CD4-positive, alpha-beta memory T cell (primary cell): ENCODE measurements around the gene ATP6V0B. TPM values are rescaled to one million over a fixed set of nuclear protein-coding genes. Genes with fewer than 3 reads are reported as not detected.

Experiments
- CTCF ChIA-PET: fragments of 350-600 bp; sonication (Branson Sonifier 250); formaldehyde crosslinking; loops from one replicate; lab custom pipeline; 2021; ENCODE audit warnings: inconsistent platforms; ENCODE audit not compliant: partially characterized antibody; lab: Charles Lee
- POLR2A ChIA-PET: fragments of 350-600 bp; sonication (Branson Sonifier 250); formaldehyde crosslinking; loops from one replicate; lab custom pipeline; 2021; ENCODE audit not compliant: partially characterized antibody; lab: Charles Lee
- DNase-seq, 5 donors: peaks; one replicate each; pipeline versions ENCODE4 v3.0.0 to v3.0.0-alpha.2; 2020 to 2022; ENCODE audit warnings: mixed read lengths in 1 of 5
- H3K27ac ChIP-seq: one replicate; pipeline ENCODE4 v1.7.0; 2013; ENCODE audit warnings: low read depth, low read length
- H3K27me3 ChIP-seq: 2 replicates; pipeline ENCODE4 v1.7.0; 2013; ENCODE audit warnings: mild to moderate bottlenecking, low read length, moderate library complexity; ENCODE audit not compliant: insufficient read depth
- H3K36me3 ChIP-seq: 2 replicates; pipeline ENCODE4 v1.7.0; 2013; ENCODE audit warnings: mild to moderate bottlenecking, low read length, moderate library complexity; ENCODE audit not compliant: insufficient read depth
- H3K4me1 ChIP-seq: 2 replicates; pipeline ENCODE4 v1.7.0; 2013; ENCODE audit warnings: mild to moderate bottlenecking, low read length, moderate library complexity; ENCODE audit not compliant: insufficient read depth
- H3K4me3 ChIP-seq, 2 donors: one replicate each; pipeline ENCODE4 v1.7.0; 2013; ENCODE audit warnings: low read length in 2 of 2, mild to moderate bottlenecking in 1 of 2
- H3K9me3 ChIP-seq, 2 donors: one replicate each; pipeline ENCODE4 v1.7.0; 2013; ENCODE audit warnings: low read length in 2 of 2, control low read depth in 1 of 2; ENCODE audit not compliant: control insufficient read depth in 1 of 2
- H3K27ac Mint-ChIP-seq, 7 donors: one replicate each; pipeline ENCODE4 v1.8.0; 2020 to 2021; ENCODE audit warnings: mixed read lengths in 7 of 7, mild to moderate bottlenecking in 6 of 7, inconsistent platforms in 3 of 7, moderate library complexity in 3 of 7
- H3K27me3 Mint-ChIP-seq, 2 donors: one replicate each; pipeline ENCODE4 v1.8.0; 2020 to 2021; ENCODE audit warnings: mixed read lengths in 2 of 2
- H3K36me3 Mint-ChIP-seq, 2 donors: one replicate each; pipeline ENCODE4 v1.8.0; 2020 to 2021; ENCODE audit warnings: mixed read lengths in 2 of 2, inconsistent platforms in 1 of 2, mild to moderate bottlenecking in 1 of 2
- H3K4me1 Mint-ChIP-seq, 4 donors: one replicate each; pipeline ENCODE4 v1.8.0; 2020 to 2021; ENCODE audit warnings: mixed read lengths in 4 of 4, mild to moderate bottlenecking in 1 of 4
- H3K4me3 Mint-ChIP-seq, 8 donors: one replicate each; pipeline ENCODE4 v1.8.0; 2020 to 2021; ENCODE audit warnings: mixed read lengths in 8 of 8, mild to moderate bottlenecking in 7 of 8, moderate library complexity in 6 of 8, inconsistent platforms in 3 of 8
- H3K9me3 Mint-ChIP-seq, 8 donors: one replicate each; pipeline ENCODE4 v1.8.0; 2020 to 2021; ENCODE audit warnings: mixed read lengths in 8 of 8, mild to moderate bottlenecking in 5 of 8, inconsistent platforms in 3 of 8, moderate library complexity in 1 of 8
- intact Hi-C: fragments of 100-400 bp; cut with micrococcal nuclease; formaldehyde crosslinking; loops from one replicate; pipeline ENCODE4 v1.15.1; 2023
- polyA plus RNA-seq, 2 donors: library from polyadenylated mRNA; unstranded; fragments of 300-500 nt; fragmentation: Illumina TruSeq; gene quantifications; one replicate each; pipeline ENCODE4 v1.2.3, GENCODE V29; 2021
- total RNA-seq, 2 experiments: library from RNA; stranded (reverse); gene quantifications; one replicate each; pipeline ENCODE4 v1.2.3, GENCODE V29; 2021

Gene ATP6V0B
- total and polyA plus RNA-seq, 4 experiments from 2014 or later = 59.8 to 310 (median 130) TPM

DNA sequence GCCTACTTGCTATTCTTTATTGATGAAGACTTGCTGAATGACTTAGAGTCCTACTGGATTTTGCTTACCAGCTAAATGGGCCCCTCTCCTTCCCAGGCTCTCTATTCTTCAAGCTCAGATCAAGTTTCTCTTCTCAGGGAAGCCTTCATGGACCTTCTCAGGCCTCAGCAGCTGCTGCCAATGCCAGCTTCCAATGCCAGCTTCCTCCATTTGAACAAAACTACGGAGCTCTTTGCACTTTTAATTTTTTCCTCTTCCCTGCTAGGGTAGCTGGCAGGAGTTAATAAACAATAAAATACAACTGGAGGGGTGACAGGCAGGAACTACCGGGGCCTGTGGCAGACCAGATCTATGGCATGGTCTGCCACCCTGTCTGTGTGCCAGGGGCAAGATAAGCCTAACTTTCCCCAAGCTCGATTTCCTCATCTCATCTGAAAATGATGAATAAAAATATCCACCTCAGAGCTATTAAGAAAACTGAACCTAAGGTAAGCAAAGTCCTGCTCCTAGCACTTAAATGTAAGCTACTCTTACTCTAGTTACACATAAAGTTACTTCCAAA, 29.0 kb upstream of the ATP6V0B start:
- Mint-ChIP-seq H3K27ac (peak overlapping the region; percentile 88 to 97 (median 95)), H3K4me1 (peaks cover 26 to 64% (median 40%) of the 10 kb centered on the region in 4 donors), H3K4me3 (peak overlapping the region; percentile 91 to 95 (median 93)), H3K27me3 (no peaks in the 10 kb centered on the region), H3K9me3 (no peaks in the 10 kb centered on the region), H3K36me3 (peaks cover 9 to 10% of the 10 kb centered on the region in 2 donors)
- intact Hi-C loops = loop anchor here (1.0 to 5.0 kb wide), 9 partner anchors 24 to 418 kb away; partner anchors contain the start of genes ATP6V0B, CCDC24, DMAP1 and KDM4A
- CTCF ChIA-PET = interaction anchor here (0.7 to 7.5 kb wide), 12 partner anchors 12 to 183 kb away, joined by 3 to 83 read pairs (median 4); partner anchors contain the start of genes ARTN, ATP6V0B and CCDC24
- Histone ChIP-seq H3K4me1 (peaks cover 29% of the 10 kb centered on the region), H3K9me3 (no peaks in the 10 kb centered on the region), H3K27ac (peak overlapping the region; percentile 93), H3K4me3 (peak overlapping the region; percentile 87 to 93), H3K36me3 (no peaks in the 10 kb centered on the region), H3K27me3 (no peaks in the 10 kb centered on the region)
- POLR2A ChIA-PET = interaction anchor here (0.9 to 4.1 kb wide), 6 partner anchors 11 to 239 kb away, joined by 3 to 44 read pairs (median 6); partner anchors contain the start of genes ATP6V0B, CCDC24, DPH2 and ST3GAL3
- DNase-seq = no peak

DNA sequence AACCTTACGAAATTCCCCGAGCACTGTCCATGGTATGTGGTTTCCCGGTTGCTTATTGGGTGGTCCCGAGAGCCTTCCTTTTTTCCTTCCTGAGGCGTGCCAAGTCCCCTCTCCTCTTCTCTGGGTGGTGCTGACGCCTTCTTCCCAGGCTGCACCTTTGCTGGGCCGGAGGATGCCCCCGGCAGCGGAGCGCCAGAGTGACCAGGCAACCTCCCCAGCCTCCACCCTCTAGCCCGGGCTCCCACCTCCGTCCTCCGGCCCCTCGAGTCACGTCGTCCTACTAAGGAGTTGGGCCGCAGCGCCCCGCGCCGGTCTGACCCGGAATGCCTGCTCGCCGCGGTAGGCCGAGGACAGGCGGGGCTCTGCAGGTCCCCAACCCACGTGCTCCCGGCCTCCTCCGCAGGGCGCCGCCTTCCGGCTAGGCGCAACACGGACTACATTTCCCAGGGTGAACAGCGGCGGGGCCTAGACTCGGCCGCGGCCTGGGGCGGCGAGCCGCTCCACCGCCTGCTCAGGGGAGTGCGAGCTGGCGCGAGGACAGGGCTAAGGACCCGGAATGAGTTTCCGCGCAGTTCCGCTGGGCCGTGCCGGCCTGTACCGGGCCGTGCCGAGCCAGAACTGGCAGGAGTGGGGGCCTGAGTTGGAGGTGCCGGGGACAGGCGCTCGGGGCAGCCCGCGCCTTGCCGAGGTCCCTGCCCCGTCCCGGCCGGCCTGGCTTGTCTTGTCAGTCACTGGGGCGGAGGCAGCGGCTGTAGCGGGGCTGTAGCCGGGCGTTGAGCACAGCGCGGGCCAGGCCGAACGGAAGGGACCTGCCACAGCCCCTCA, 28.3 kb upstream of the ATP6V0B start, which contains the start of gene IPO13:
TSS of gene IPO13 (plus strand) at position 715 of the 825 bp plus-strand sequence. CDS start 651 bp downstream, outside the sequence.
- peak within 1 kb of the TSS; percentile 90 to 97 (median 96) for H3K27ac Mint-ChIP-seq
- CTCF ChIA-PET = interaction anchor here (0.7 to 7.5 kb wide), 17 partner anchors 12 to 183 kb away, joined by 3 to 83 read pairs (median 4); partner anchors contain the start of genes ARTN, ATP6V0B, CCDC24 and DPH2
- Histone ChIP-seq H3K4me3 (peak within 1 kb of the TSS; percentile 87 to 93), H3K27me3 (no peaks in the 10 kb centered on the region), H3K27ac (peak within 1 kb of the TSS; percentile 93), H3K4me1 (peaks cover 29% of the 10 kb centered on the region), H3K9me3 (no peaks in the 10 kb centered on the region), H3K36me3 (no peaks in the 10 kb centered on the region)
- H3K36me3 Mint-ChIP-seq = peaks cover 10 to 14% of the 10 kb centered on the region in 2 donors
- H3K9me3 Mint-ChIP-seq = no peaks in the 10 kb centered on the region
- H3K4me3 Mint-ChIP-seq = peak within 1 kb of the TSS; percentile 91 to 95 (median 93)
- no peaks in the 10 kb centered on the region for H3K27me3 Mint-ChIP-seq
- intact Hi-C loops = loop anchor here (1.0 to 5.0 kb wide), 9 partner anchors 23 to 419 kb away; partner anchors contain the start of genes ATP6V0B, CCDC24, DMAP1 and KDM4A
- H3K4me1 Mint-ChIP-seq = peaks cover 29 to 71% (median 44%) of the 10 kb centered on the region in 4 donors
- POLR2A ChIA-PET = interaction anchor here (0.9 to 4.1 kb wide), 12 partner anchors 12 to 588 kb away, joined by 3 to 44 read pairs (median 4); partner anchors contain the start of genes ARTN, ATP6V0B, CCDC24 and CDC20
- peak; percentile 94 to 99 (median 96) for DNase-seq

DNA sequence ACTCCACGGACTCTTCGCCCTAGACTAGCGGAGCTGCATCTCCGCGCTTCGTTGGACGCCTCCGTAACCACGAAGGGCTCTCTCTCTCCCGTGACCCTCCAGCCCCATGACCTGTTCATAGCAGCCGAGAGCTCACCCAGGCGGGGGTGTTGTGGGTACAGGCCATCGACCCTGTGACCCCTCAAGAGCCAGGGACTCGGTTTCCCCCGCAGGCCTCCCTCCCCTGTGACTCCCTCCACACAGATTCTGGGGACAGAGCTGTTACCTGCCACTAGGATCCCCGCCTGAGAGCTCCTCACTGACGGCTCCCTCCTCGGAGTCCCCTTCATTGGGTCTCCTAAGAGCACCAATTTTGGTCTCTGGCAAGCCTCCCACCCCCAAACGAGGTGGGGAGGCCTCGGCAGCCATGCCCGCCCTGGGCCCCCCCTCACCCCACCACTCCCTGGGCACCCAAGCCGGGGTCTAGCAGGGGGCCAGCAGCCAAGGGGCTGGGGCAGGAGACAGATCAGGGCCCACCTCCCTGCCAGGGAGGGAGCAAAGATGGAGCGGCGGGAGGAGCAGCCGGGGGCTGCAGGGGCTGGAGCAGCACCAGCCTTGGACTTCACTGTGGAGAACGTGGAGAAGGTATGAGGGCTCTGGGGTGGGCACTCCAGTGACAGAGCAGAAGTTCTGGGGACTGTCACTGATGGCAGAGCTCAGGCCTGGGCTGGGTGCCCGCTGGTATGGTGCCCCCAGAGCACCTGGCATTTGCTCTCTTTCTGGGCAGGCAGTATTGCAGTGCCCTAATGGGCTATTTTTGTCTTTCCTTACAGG, 27.5 kb upstream of the ATP6V0B start:
- Mint-ChIP-seq H3K36me3 (peaks cover 10 to 14% of the 10 kb centered on the region in 2 donors), H3K27me3 (no peaks in the 10 kb centered on the region), H3K4me1 (peaks cover 30 to 72% (median 44%) of the 10 kb centered on the region in 4 donors), H3K27ac (peak overlapping the region; percentile 90 to 97 (median 96)), H3K9me3 (no peaks in the 10 kb centered on the region), H3K4me3 (peak overlapping the region; percentile 91 to 95 (median 93))
- H3K9me3 ChIP-seq = no peaks in the 10 kb centered on the region
- H3K4me3 ChIP-seq = peak overlapping the region; percentile 87 to 93
- intact Hi-C loops = loop anchor here (5.0 kb wide), 2 partner anchors 295 to 420 kb away; partner anchors contain the start of gene KDM4A
- ChIA-PET CTCF (interaction anchor here (0.7 to 7.5 kb wide), 7 partner anchors 13 to 101 kb away, joined by 3 to 83 read pairs (median 4); partner anchors contain the start of genes ARTN and DPH2), POLR2A (interaction anchor here (1.0 to 4.1 kb wide), 10 partner anchors 11 to 589 kb away, joined by 3 to 44 read pairs (median 4); partner anchors contain the start of genes ARTN, ATP6V0B, CCDC24 and CDC20)
- H3K27me3 ChIP-seq = no peaks in the 10 kb centered on the region
- H3K4me1 ChIP-seq = peaks cover 29% of the 10 kb centered on the region
- no peaks in the 10 kb centered on the region for H3K36me3 ChIP-seq
- peak overlapping the region; percentile 93 for H3K27ac ChIP-seq
- DNase-seq = no peak

DNA sequence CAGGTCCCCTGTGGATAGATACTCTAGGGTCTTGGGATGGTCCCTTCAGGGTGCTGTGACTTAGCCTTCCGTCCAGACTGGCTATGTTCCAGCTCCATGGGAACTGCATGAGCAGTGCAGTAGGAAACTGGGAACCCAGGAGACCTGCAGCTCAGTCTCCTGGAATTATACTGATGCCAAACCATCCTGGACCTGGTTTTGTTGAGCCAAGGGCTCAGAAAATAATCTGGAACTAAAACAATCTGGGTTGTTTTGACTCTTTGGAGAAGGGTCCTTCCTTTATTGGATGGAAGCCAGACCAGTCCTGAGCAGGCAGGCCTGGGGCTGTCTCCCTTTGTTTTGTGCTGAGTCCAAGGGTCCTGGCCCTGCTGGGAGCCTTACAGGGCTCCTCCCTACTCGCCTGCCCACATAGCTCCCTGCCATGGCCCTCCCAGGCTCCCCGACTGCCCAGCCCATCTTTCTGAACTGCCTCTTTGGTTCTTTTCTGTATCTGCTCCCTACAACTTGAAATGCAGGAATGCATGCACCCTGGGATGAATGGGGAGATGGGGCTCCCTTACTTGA, 26.8 kb upstream of the ATP6V0B start:
- H3K36me3 Mint-ChIP-seq = peaks cover 10 to 14% of the 10 kb centered on the region in 2 donors
- peak overlapping the region; percentile 70 to 94 (median 84) for H3K27ac Mint-ChIP-seq
- intact Hi-C loops = loop anchor here (5.0 kb wide), 2 partner anchors 296 to 421 kb away; partner anchors contain the start of gene KDM4A
- ChIA-PET CTCF (interaction anchor here (0.7 to 7.5 kb wide), 4 partner anchors 14 to 100 kb away, joined by 3 to 83 read pairs (median 3); partner anchors contain the start of genes ARTN and DPH2), POLR2A (interaction anchor here (1.3 to 4.1 kb wide), 2 partner anchors 19 to 26 kb away, joined by 5 to 44 read pairs; partner anchors contain the start of gene ATP6V0B)
- DNase-seq = no peak
- no peaks in the 10 kb centered on the region for H3K9me3 ChIP-seq
- no peaks in the 10 kb centered on the region for H3K27me3 ChIP-seq
- peaks cover 29% of the 10 kb centered on the region for H3K4me1 ChIP-seq
- peak overlapping the region; percentile 87 to 93 for H3K4me3 ChIP-seq
- H3K4me1 Mint-ChIP-seq = peaks cover 30 to 67% (median 43%) of the 10 kb centered on the region in 4 donors
- H3K27me3 Mint-ChIP-seq = no peaks in the 10 kb centered on the region
- H3K27ac ChIP-seq = no peak overlapping the region
- peak overlapping the region; percentile 72 to 95 (median 92) for H3K4me3 Mint-ChIP-seq
- no peaks in the 10 kb centered on the region for H3K9me3 Mint-ChIP-seq
- H3K36me3 ChIP-seq = no peaks in the 10 kb centered on the region

DNA sequence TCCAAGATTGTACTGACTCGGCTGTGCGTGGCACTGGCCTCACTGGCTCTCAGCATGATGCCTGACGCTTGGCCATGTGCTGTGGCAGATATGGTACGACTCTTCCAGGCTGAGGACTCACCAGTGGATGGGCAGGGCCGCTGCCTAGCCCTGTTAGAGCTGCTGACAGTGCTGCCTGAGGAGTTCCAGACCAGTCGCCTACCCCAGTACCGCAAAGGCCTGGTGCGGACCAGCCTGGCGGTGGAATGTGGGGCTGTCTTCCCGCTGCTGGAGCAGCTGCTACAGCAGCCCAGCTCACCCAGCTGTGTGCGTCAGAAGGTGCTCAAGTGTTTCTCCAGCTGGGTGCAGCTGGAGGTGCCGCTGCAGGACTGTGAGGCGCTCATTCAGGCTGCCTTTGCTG, 25.1 kb upstream of the ATP6V0B start:
- H3K4me3 Mint-ChIP-seq = peak overlapping the region in 2 of 8 donors; percentile 51 to 54
- ChIA-PET POLR2A (interaction anchor here (1.0 kb wide), 1 partner anchor 21 kb away, joined by 3 read pairs; the partner anchor contains the start of gene DPH2), CTCF (interaction anchor here (1.5 to 7.5 kb wide), 2 partner anchors 16 to 184 kb away, joined by 5 to 83 read pairs; partner anchors contain the start of gene ARTN)

More for the DNA sequence above, 25.1 kb upstream of the ATP6V0B start:
- peaks cover 29% of the 10 kb centered on the region for H3K4me1 ChIP-seq
- H3K4me1 Mint-ChIP-seq = peaks cover 28 to 64% (median 40%) of the 10 kb centered on the region in 4 donors
- H3K36me3 ChIP-seq = no peaks in the 10 kb centered on the region
- no peak overlapping the region for H3K27ac ChIP-seq
- H3K36me3 Mint-ChIP-seq = peaks cover 12 to 14% of the 10 kb centered on the region in 2 donors
- H3K9me3 ChIP-seq = no peaks in the 10 kb centered on the region
- H3K27me3 ChIP-seq = no peaks in the 10 kb centered on the region
- no peaks in the 10 kb centered on the region for H3K27me3 Mint-ChIP-seq
- H3K9me3 Mint-ChIP-seq = no peaks in the 10 kb centered on the region
- H3K4me3 ChIP-seq = no peak overlapping the region
- H3K27ac Mint-ChIP-seq = peak overlapping the region in 2 of 7 donors; percentile 34 to 55
- intact Hi-C loops = loop anchor here (5.0 kb wide), 2 partner anchors 297 to 422 kb away; partner anchors contain the start of gene KDM4A
- DNase-seq = no peak
